HG02852 (cell line): ENCODE results near the gene GCLM.
"Not testable (repeated sequence)": the region's sequence is repeated elsewhere in the genome, so short reads cannot be mapped to it uniquely, and the experiment has no call there.

Source experiments
- ATAC-seq: cut with Tn5 transposase; IDR thresholded peaks from one replicate; pipeline ENCODE4 v1.9.1; 2021; ENCODE audit warnings: mild to moderate bottlenecking, moderate library complexity; ENCODE audit not compliant: unreplicated experiment

Gene GCLM

GRCh38 chr1:93899543-93900207 is 9.6 kb downstream of the GCLM start:
- no peak for ATAC-seq

- ATAC-seq: no peak
These were observed 20.3 kb downstream of the GCLM start for GRCh38 chr1:93888900-93889299.

GRCh38 chr1:93882269-93882668 is 27.0 kb downstream of the GCLM start:
- ATAC-seq: no peak

DNA sequence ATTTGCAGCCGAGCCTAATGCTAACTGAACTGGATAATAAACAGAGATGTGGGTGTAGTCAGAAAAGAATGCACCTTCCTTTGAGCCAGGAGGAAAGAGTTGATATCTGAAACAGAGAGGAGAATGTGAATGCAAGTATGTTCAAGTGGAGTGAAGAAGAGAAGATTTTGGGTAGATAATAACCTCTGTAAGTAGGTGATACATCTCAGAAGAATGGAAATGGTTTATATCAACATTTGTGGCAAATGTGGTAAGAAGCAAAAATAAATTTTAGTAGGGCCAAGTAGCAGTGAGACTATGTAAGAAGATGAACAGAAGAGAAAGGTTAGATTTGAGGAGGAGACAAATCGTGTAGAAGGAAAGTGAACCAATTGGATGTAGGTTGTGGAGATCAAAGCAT is 28.5 kb downstream of the GCLM start:
- ATAC-seq: no peak

GRCh38 chr1:93878889-93879586 is 30.2 kb downstream of the GCLM start, which contains the start of gene DNTTIP2:
Gene DNTTIP2, minus strand, starts transcription at chr1:93879206. Its CDS starts 58 bp downstream, at chr1:93879148.
- peak; percentile 95 for ATAC-seq

- ATAC-seq: peak; percentile 62
These were observed 30.7 kb downstream of the GCLM start for GRCh38 chr1:93878501-93878888.

GRCh38 chr1:93877529-93877928 is 31.7 kb downstream of the GCLM start:
- no peak for ATAC-seq

- ATAC-seq: no peak
These were observed 33.0 kb downstream of the GCLM start for GRCh38 chr1:93876244-93876643.

- no peak for ATAC-seq
These were observed 35.1 kb downstream of the GCLM start for GRCh38 chr1:93874025-93874651.

GRCh38 chr1:93871366-93871765 is 37.9 kb downstream of the GCLM start:
- no peak for ATAC-seq

- ATAC-seq: no peak
These were observed 39.6 kb downstream of the GCLM start for GRCh38 chr1:93869653-93870052.

DNA sequence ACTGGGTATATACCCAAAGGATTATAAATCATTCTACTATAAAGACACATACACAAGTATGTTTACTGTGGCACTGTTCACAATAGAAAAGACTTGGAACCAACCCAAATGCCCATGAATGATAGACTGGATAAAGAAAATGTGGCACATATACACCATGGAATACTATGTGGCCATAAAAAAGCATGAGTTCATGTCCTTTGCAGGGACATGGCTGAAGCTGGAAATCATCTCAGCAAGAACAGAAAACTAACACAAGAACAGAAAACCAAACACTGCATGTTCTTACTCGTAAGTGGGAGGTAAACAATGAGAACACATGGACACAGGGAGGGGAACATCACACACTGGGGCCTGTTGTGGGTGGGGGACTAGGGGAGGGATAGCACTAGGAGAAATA is 40.7 kb downstream of the GCLM start:
- ATAC-seq: not testable (repeated sequence)

- no peak for ATAC-seq
These were observed 44.0 kb downstream of the GCLM start for GRCh38 chr1:93865253-93865652.

- ATAC-seq: no peak
These were observed 45.1 kb downstream of the GCLM start for GRCh38 chr1:93864175-93864574.

- not testable (repeated sequence) for ATAC-seq
These were observed 51.6 kb downstream of the GCLM start for GRCh38 chr1:93857653-93858052.

GRCh38 chr1:93855983-93856382 is 53.2 kb downstream of the GCLM start:
- ATAC-seq: not testable (repeated sequence)

DNA sequence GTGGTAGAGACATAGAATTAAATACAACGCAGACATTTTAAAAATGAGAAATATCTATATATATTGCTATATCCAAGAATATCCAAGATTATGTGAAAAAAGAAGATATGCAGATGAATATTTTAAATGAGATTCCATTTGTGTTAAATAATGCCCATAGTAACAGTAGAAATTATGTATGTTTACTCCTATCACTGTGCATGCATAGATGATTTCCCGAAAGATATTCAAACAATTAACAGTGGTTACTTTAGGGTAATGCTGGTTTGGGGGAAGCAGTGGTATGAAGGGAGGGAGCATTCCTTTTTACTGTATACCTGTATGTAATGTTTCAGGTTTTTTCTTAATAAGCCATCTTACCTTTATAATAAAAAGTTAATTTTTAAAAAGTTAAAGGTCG is 55.3 kb downstream of the GCLM start:
- no peak for ATAC-seq

- ATAC-seq: no peak
These were observed 57.4 kb downstream of the GCLM start for GRCh38 chr1:93851878-93852277.

DNA sequence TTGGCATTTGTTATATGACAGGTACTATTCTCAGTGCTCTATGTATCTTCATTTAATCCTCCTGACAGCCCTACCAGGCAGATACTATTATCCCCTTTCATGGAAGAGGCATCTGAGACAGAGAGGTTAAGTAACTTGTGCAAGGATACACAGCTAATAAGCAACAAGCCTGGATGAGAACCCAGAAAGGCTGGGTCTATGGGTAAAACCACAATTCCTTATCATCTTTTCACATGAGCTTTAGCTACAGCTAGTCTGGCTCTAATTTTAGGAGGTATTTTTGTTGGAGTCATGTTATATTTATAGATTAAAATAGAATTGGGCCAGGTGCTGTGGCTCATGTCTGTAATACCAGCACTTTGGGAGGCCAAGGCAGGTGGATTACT is 57.9 kb downstream of the GCLM start:
- ATAC-seq: no peak

GRCh38 chr1:93850687-93851326 is 58.4 kb downstream of the GCLM start:
- not testable (repeated sequence) for ATAC-seq

DNA sequence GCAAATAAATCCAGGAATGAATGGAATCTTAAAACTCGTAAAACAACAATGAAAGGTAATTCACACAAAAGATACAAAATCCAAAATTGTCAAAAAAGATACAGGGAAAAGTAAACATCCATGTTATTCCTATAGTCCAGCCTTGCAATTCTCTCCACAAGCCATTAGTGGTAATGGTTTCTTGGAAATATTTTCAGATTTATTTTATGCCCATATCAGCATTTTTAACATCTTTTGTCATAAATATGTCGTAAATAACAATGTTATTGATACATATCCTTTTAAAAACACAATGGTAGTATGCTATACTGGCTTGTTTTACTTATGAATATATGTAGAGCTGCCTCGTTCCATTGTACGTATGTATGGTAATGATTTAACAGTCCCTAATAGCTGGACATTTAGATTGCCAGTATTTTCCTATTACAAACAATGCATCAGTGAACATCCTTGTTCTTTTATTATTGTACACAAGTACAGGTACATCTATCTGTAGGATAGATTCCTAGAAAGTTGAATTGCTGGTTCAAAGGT is 60.8 kb downstream of the GCLM start:
- ATAC-seq: no peak
